Heart left ventricle (tissue), 16 donors: ENCODE data around the gene NOC2L. TPM values are rescaled to one million over a fixed set of nuclear protein-coding genes. Genes with fewer than 3 reads are reported as not detected.

ENCODE experiments used
- ATAC-seq, 4 donors: fragments of 200-7000 bp; cut with Tn5 transposase; one replicate each; pipeline ENCODE4 v1.9.1; 2020 to 2022; ENCODE audit warnings: moderate library complexity in 4 of 4, mild to moderate bottlenecking in 3 of 4, moderate number of reproducible peaks in 1 of 4
- DNase-seq, 5 donors: peaks; one replicate each; pipeline ENCODE4 v3.0.0-alpha.2; 2020
- H3K27ac ChIP-seq, 12 donors: fragments of 200-600 bp; sonication (generic) in 4 of 12; one replicate each; pipeline versions ENCODE4 v1.5.0 to v1.8.0; 2016 to 2022; ENCODE audit warnings: mild to moderate bottlenecking in 2 of 12
- H3K27me3 ChIP-seq, 9 donors: fragments of 200-600 bp; sonication (generic) in 2 of 9; one replicate each; pipeline versions ENCODE4 v1.5.1 to v1.8.0; 2016 to 2022; ENCODE audit warnings: mild to moderate bottlenecking in 3 of 9
- H3K36me3 ChIP-seq, 9 donors: fragments of 200-600 bp; sonication (generic) in 2 of 9; one replicate each; pipeline versions ENCODE4 v1.5.0 to v1.8.0; 2018 to 2022; ENCODE audit warnings: mild to moderate bottlenecking in 2 of 9
- H3K4me1 ChIP-seq, 12 donors: fragments of 200-600 bp; sonication (generic) in 4 of 12; one replicate each; pipeline versions ENCODE4 v1.5.0 to v1.8.0; 2016 to 2022; ENCODE audit warnings: mild to moderate bottlenecking in 3 of 12
- H3K4me3 ChIP-seq, 12 donors: fragments of 200-600 bp; sonication (generic) in 4 of 12; one replicate each; pipeline versions ENCODE4 v1.5.0 to v1.8.0; 2017 to 2022; ENCODE audit warnings: mild to moderate bottlenecking in 9 of 12, moderate library complexity in 4 of 12
- H3K9me3 ChIP-seq, 12 donors: fragments of 200-600 bp; sonication (generic) in 4 of 12; one replicate each; pipeline versions ENCODE4 v1.5.0 to v1.8.0; 2016 to 2022; ENCODE audit warnings: mild to moderate bottlenecking in 1 of 12
- POLR2A ChIP-seq, 2 donors: fragments of 450-650 bp; IDR thresholded peaks; one replicate each; pipeline ENCODE4 v1.6.1; 2017; ENCODE audit warnings: antibody characterized with exemption in 2 of 2, mild to moderate bottlenecking in 2 of 2, moderate library complexity in 2 of 2
- WGBS, 4 donors: extraction: QIAGEN DNeasy Blood & Tissue Kit in 2 of 4; methylation state at CpG; one replicate each; pipeline versions ENCODE4 v1.1.5 to v1.1.7; 2013 to 2018; 5-methylcytosine and 5-hydroxymethylcytosine counted together
- intact Hi-C, 10 donors: fragments of 100-400 bp; cut with DNase I; formaldehyde crosslinking; loops; one replicate each; pipeline versions ENCODE4 v1.11.1 to v1.14.2; 2022
- polyA plus RNA-seq, 2 donors: library from polyadenylated mRNA; stranded (reverse); fragments of 200-250 nt; gene quantifications; one replicate each; pipeline ENCODE4 v1.2.3, GENCODE V29; 2013
- total RNA-seq, 9 donors: library from RNA; depleted of rRNA in 2 of 9; stranded (reverse); fragments of >200 nt in 2 of 9; fragmentation: NEBNext Ultra II Directional in 3 of 9; extraction: Animal tissue kit (Norgen Biotek cat#: 25700) in 3 of 9; gene quantifications; one replicate each; pipeline versions ENCODE4 v1.1.0 to v1.2.4, GENCODE V29; 2016 to 2023
- TF ChIP-seq, protein P1 (sequence below), 12 donors: fragments of 200-600 bp; sonication (generic) in 4 of 12; IDR thresholded peaks; one replicate each; pipeline versions ENCODE4 v1.5.0 to v1.8.0; 2018 to 2022; ENCODE audit warnings: antibody characterized with exemption in 12 of 12, mild to moderate bottlenecking in 5 of 12
- donor health status: ischemic (EF 13 %, LVEDD 7.1; RV severe dilation, severe dysfunction).
- donor health status: healthy with polysubstance abuse.
- donor health status: DM: no; HTN: yes; CAD: no.
- donor health status: DM: no; HTN: no; CAD: no.
- donor health status: ischemic (EF 25% LVEDD 6.9; RV normal size, moderate dysfunction).
- donor health status: ischemic (EF 25% LVEDD 5.7; RV mildly dilated, moderate dysfunction).
- donor health status: healthy.
- donor health status: DM: yes; HTN: yes; CAD: no.
- donor health status: ischemic (EF 35%, LVEDD 5.7; RV mildly dilated, moderate dysfunction).
- donor health status: nonischemic (EF 11% LVEDD 7.7; RV severe dilation, severe dysfunction).
- donor health status: DM: yes; HTN: yes; CAD: no.
- donor health status: PGD.
- donor health status: ischemic (EF 29% LVEDD 5.4; RV normal size, mild dysfunction).
- donor health status: nonischemic (EF 23%, LVEDD 6.1; RV moderate dilation, normal function).

NOC2L gene
- total and polyA plus RNA-seq, 11 donors = 36.0 to 85.3 (median 44.0) TPM

DNA sequence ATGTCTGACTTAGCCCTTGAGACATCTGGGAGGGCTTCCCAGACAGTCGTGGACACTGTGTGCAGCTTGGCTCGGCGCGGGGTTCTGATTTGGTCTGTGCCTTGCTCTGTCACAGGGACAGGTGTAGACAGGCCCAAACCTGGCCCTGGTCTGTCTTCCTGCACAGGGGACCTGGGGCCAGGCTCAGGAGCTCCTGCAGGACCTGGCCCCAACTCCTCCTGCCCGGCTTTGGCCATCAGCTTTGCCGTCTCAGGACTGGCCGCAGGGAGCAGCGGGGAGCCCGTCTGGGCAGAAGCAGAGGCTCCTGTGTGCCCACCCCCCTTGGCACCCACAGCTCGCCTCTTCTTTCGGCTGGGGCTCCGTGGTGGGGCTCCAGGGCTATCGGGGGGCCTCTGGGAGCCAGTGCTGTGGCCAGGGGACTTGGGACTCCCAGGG lies 21.1 kb upstream of the NOC2L start:
- intact Hi-C loops = loop anchor here in 2 of 10 donors (5.0 to 10.0 kb wide), 2 partner anchors 82 to 315 kb away; no protein-coding TSS in a partner anchor
- peaks cover 0 to 44% (median 11%) of the 10 kb centered on the region in 12 donors for H3K4me1 ChIP-seq
- 27 to 51% (median 46%) methylated on average over 9 to 13 of the region's 13 CpGs for WGBS, 4 donors
- TF ChIP-seq, protein P1, sequence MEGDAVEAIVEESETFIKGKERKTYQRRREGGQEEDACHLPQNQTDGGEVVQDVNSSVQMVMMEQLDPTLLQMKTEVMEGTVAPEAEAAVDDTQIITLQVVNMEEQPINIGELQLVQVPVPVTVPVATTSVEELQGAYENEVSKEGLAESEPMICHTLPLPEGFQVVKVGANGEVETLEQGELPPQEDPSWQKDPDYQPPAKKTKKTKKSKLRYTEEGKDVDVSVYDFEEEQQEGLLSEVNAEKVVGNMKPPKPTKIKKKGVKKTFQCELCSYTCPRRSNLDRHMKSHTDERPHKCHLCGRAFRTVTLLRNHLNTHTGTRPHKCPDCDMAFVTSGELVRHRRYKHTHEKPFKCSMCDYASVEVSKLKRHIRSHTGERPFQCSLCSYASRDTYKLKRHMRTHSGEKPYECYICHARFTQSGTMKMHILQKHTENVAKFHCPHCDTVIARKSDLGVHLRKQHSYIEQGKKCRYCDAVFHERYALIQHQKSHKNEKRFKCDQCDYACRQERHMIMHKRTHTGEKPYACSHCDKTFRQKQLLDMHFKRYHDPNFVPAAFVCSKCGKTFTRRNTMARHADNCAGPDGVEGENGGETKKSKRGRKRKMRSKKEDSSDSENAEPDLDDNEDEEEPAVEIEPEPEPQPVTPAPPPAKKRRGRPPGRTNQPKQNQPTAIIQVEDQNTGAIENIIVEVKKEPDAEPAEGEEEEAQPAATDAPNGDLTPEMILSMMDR (IDR thresholded peaks at IDR 0.05) = no peak
- no peak for TF ChIP-seq POLR2A (IDR thresholded peaks at IDR 0.05)
- peak overlapping the region; percentile 33 to 67 (median 56) for H3K4me3 ChIP-seq
- H3K27ac ChIP-seq = peak overlapping the region; percentile 65 to 100 (median 97)
- peaks cover 0 to 4% (median 0%) of the 10 kb centered on the region in 9 donors for H3K36me3 ChIP-seq
- H3K9me3 ChIP-seq = no peaks in the 10 kb centered on the region
- peak in 1 of 5 donors; percentile 37 for DNase-seq
- ATAC-seq = peak in 3 of 4 donors; percentile 0 to 1 (median 1)
- H3K27me3 ChIP-seq = peaks cover 0 to 25% (median 7%) of the 10 kb centered on the region in 9 donors

DNA sequence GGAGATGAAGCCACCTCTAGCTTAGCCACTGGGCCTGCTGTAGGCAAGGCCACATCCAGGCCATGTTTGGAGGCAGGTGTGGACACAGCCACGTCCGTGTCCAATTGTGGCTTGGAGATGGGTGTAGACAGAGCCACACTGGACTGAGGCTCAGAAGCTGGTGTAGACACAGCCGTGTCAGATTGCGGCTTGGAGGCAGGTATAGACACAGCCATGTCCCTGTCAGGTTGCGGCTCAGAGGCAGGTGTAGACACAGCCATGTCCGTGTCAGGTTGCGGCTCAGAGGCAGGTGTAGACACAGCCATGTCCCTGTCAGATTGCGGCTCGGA lies 20.7 kb upstream of the NOC2L start:
- intact Hi-C loops = loop anchor here in 3 of 10 donors (5.0 to 10.0 kb wide), 3 partner anchors 83 to 515 kb away; no protein-coding TSS in a partner anchor
- ATAC-seq (no peak), DNase-seq (peak in 1 of 5 donors; percentile 7)
- Histone ChIP-seq H3K4me1 (peaks cover 0 to 45% (median 11%) of the 10 kb centered on the region in 12 donors), H3K36me3 (peaks cover 0 to 4% (median 0%) of the 10 kb centered on the region in 9 donors), H3K27ac (peak overlapping the region in 10 of 12 donors; percentile 55 to 100 (median 98)), H3K9me3 (no peaks in the 10 kb centered on the region), H3K4me3 (peak overlapping the region; percentile 8 to 67 (median 56)), H3K27me3 (peaks cover 0 to 28% (median 7%) of the 10 kb centered on the region in 9 donors)
- TF ChIP-seq POLR2A (IDR thresholded peaks at IDR 0.05) = no peak
- TF ChIP-seq, protein P1 (IDR thresholded peaks at IDR 0.05) = no peak
- WGBS, 4 donors = 45 to 90% (median 69%) methylated on average over 9 of the region's 9 CpGs

DNA sequence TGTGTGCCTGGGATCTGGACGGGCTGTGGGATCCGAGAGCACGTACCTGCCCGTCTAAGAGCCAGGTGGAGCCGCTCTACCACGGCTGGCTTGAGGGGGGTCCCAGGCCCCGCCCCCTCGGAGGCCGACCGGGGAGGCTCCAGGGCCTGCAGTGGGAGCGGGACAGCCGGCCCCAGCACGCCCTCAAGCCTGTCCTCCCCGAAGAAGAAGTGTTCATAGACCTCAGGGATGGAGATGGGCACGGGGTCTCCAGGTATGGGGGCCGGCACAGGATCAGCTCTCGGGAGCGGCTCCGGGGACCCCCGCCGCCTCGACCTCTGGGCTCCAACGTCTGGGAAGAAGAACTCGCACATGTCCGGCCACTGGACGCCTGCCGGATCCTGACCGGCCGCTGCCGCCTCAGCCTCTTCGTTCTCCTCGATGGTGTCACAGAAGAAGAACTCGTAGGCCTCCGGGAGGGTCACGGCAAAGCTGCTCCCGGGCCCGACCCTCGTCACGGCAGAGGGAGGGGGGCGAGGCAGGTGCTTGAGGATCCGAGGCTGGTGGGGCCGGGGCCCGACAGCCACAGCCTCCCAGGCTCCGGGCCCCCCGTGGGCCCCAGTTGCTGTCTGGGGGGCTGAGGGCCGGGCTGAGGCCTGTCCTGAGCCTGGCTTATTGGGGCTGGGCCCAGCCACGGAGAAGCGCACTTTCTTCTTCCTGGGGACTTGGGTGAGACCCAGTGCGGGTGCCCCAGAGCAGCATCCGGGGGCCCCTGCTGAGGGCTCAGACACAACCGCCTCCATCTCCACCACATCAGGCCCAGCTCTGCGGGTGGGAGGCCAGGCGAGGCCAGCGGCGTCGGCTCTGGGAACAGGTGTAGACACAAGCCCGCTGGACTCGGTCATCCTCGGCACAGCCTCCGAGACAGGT lies 20.0 kb upstream of the NOC2L start:
- peaks cover 0 to 41% (median 9%) of the 10 kb centered on the region in 12 donors for H3K4me1 ChIP-seq
- peaks cover 0 to 32% (median 12%) of the 10 kb centered on the region in 9 donors for H3K27me3 ChIP-seq
- H3K9me3 ChIP-seq = no peaks in the 10 kb centered on the region
- no peak for ATAC-seq
- WGBS, 4 donors = 70 to 85% (median 73%) methylated on average over 42 to 60 of the region's 60 CpGs
- no peak for TF ChIP-seq POLR2A (IDR thresholded peaks at IDR 0.05)
- TF ChIP-seq, protein P1 (IDR thresholded peaks at IDR 0.05) = no peak
- H3K27ac ChIP-seq = peak overlapping the region; percentile 7 to 100 (median 96)
- peak overlapping the region; percentile 8 to 67 (median 56) for H3K4me3 ChIP-seq
- peaks cover 0 to 4% (median 0%) of the 10 kb centered on the region in 9 donors for H3K36me3 ChIP-seq
- peak in 3 of 5 donors; percentile 8 to 60 (median 23) for DNase-seq
- intact Hi-C loops = loop anchor here in 1 of 10 donors (10.0 kb wide), 1 partner anchor 516 kb away; no protein-coding TSS in a partner anchor
